Lower leg skin (tissue), 4 donors: ENCODE measurements around the gene DPPA3. TPM values are rescaled to one million over a fixed set of nuclear protein-coding genes. Genes with fewer than 3 reads are reported as not detected.
"Not testable (repeated sequence)": the region's sequence is repeated elsewhere in the genome, so short reads cannot be mapped to it uniquely, and the experiment has no call there.

Experiments
- DNase-seq, 2 donors: peaks; one replicate each; pipeline ENCODE4 v3.0.0-alpha.2; 2019; ENCODE audit warnings: low spot score in 2 of 2
- H3K4me3 ChIP-seq: fragments of 200-600 bp; sonication (generic); 2 replicates; pipeline ENCODE4 v1.5.1; 2017; ENCODE audit warnings: mild to moderate bottlenecking, low read depth; ENCODE audit not compliant: poor library complexity, severe bottlenecking
- CTCF ChIP-seq, 3 donors: fragments of 450-650 bp; IDR thresholded peaks; one replicate each; pipeline ENCODE4 v1.5.1; 2016; ENCODE audit warnings: antibody characterized with exemption in 3 of 3, mild to moderate bottlenecking in 3 of 3, moderate library complexity in 2 of 3
- POLR2A ChIP-seq, 2 donors: fragments of 450-650 bp; IDR thresholded peaks; one replicate each; pipeline ENCODE4 v1.6.1; 2016 to 2017; ENCODE audit warnings: antibody characterized with exemption in 2 of 2, mild to moderate bottlenecking in 1 of 2, moderate library complexity in 1 of 2
- WGBS, 2 donors: methylation state at CpG; one replicate each; pipeline ENCODE4 v1.1.5; 2018; 5-methylcytosine and 5-hydroxymethylcytosine counted together
- intact Hi-C: fragments of 100-400 bp; cut with DNase I; formaldehyde crosslinking; loops from one replicate; pipeline ENCODE4 v1.15.0; 2023; ENCODE audit warnings: low total_unique reads
- total RNA-seq, 4 donors: library from RNA; depleted of rRNA; stranded (reverse); fragments of >200 nt; gene quantifications; one replicate each; pipeline ENCODE4 v1.1.0, GENCODE V29; 2016

DPPA3 gene
- total RNA-seq, 4 donors from 2014 or later: not detected

- TF ChIP-seq CTCF (IDR thresholded peaks at IDR 0.05) (no peak), POLR2A (IDR thresholded peaks at IDR 0.05) (no peak)
- H3K4me3 ChIP-seq: no peak overlapping the region
- DNase-seq: no peak
- 26 to 30% methylated on average over 3 of the region's 3 CpGs for WGBS, 2 donors
- intact Hi-C loops: no loop called here
These were observed 21.8 kb downstream of the DPPA3 start for GRCh38 chr12:7732993-7733392.

- intact Hi-C loops: no loop called here
- WGBS, 2 donors: 66 to 82% methylated on average over 5 of the region's 5 CpGs
- H3K4me3 ChIP-seq: no peak within 1 kb of the TSS
- TF ChIP-seq POLR2A (IDR thresholded peaks at IDR 0.05) (no peak), CTCF (IDR thresholded peaks at IDR 0.05) (no peak)
- no peak for DNase-seq
These were observed 36.0 kb downstream of the DPPA3 start, which contains the start of gene CLEC4C for GRCh38 chr12:7747246-7747645. Gene CLEC4C, minus strand, starts transcription at chr12:7747375. Its CDS starts 27 bp downstream, at chr12:7747348.

GRCh38 chr12:7748852-7749251, 37.6 kb downstream of the DPPA3 start:
- 74 to 75% methylated on average over 4 of the region's 4 CpGs for WGBS, 2 donors
- DNase-seq: no peak
- no peak overlapping the region for H3K4me3 ChIP-seq
- TF ChIP-seq POLR2A (IDR thresholded peaks at IDR 0.05): no peak
- no peak for TF ChIP-seq CTCF (IDR thresholded peaks at IDR 0.05)
- intact Hi-C loops: no loop called here

GRCh38 chr12:7749442-7749841, 38.2 kb downstream of the DPPA3 start:
- H3K4me3 ChIP-seq: no peak overlapping the region
- intact Hi-C loops: no loop called here
- no peak for DNase-seq
- WGBS, 2 donors: 73 to 78% methylated on average over 8 of the region's 8 CpGs
- TF ChIP-seq POLR2A (IDR thresholded peaks at IDR 0.05) (no peak), CTCF (IDR thresholded peaks at IDR 0.05) (no peak)

- no peak for DNase-seq
- H3K4me3 ChIP-seq: no peak overlapping the region
- no peak for TF ChIP-seq POLR2A (IDR thresholded peaks at IDR 0.05)
- no peak for TF ChIP-seq CTCF (IDR thresholded peaks at IDR 0.05)
- 77 to 85% methylated on average over 6 of the region's 6 CpGs for WGBS, 2 donors
- intact Hi-C loops: no loop called here
These were observed 39.1 kb downstream of the DPPA3 start for GRCh38 chr12:7750350-7750749.

- H3K4me3 ChIP-seq: no peak overlapping the region
- no peak for DNase-seq
- 89 to 93% methylated on average over 20 of the region's 20 CpGs for WGBS, 2 donors
- TF ChIP-seq POLR2A (IDR thresholded peaks at IDR 0.05) (no peak), CTCF (IDR thresholded peaks at IDR 0.05) (no peak)
- intact Hi-C loops: no loop called here
These were observed 40.2 kb downstream of the DPPA3 start for GRCh38 chr12:7751394-7751793.

GRCh38 chr12:7751941-7752922, 41.0 kb downstream of the DPPA3 start:
- intact Hi-C loops, DNase-seq, H3K4me3 ChIP-seq: not testable (repeated sequence)
- 91 to 92% methylated on average over 22 to 31 of the region's 48 CpGs for WGBS, 2 donors

- WGBS, 2 donors: 83 to 94% methylated on average over 9 of the region's 9 CpGs
- H3K4me3 ChIP-seq, intact Hi-C loops, DNase-seq: not testable (repeated sequence)
These were observed 44.4 kb downstream of the DPPA3 start for GRCh38 chr12:7755668-7756067.
